ENCODE measurements around the gene SLC7A5. TPM values are rescaled to one million over a fixed set of nuclear protein-coding genes. Genes with fewer than 3 reads are reported as not detected.

The SLC7A5 gene
- total RNA-seq, 4 donors from 2014 or later = 3.1 to 10.4 (median 6.0) TPM

- TF ChIP-seq EP300 (IDR thresholded peaks at IDR 0.05) (no peak), POLR2A (IDR thresholded peaks at IDR 0.05) (no peak), POLR2AphosphoS5 (IDR thresholded peaks at IDR 0.05) (no peak), CTCF (IDR thresholded peaks at IDR 0.05) (no peak)
- 88% methylated on average over 6 of the region's 16 CpGs; no CpG with 5 or more reads in 1 of the 2 donors for WGBS, 2 donors (ENCODE audit: low coverage in 1 of 2)
- no peaks in the 10 kb centered on the region for H3K27me3 ChIP-seq
- H3K27ac ChIP-seq = no peak overlapping the region
- no peaks in the 10 kb centered on the region for H3K9me3 ChIP-seq
- peaks cover 0 to 12% (median 4%) of the 10 kb centered on the region in 3 donors for H3K4me1 ChIP-seq
- H3K4me3 ChIP-seq = no peak overlapping the region
- no peaks in the 10 kb centered on the region for H3K36me3 ChIP-seq
- no peak for ATAC-seq
Measured at GRCh38 chr16:87801679-87802259, 67.5 kb downstream of the SLC7A5 start.

- no peak for ATAC-seq
- no peaks in the 10 kb centered on the region for H3K36me3 ChIP-seq
- TF ChIP-seq POLR2A (IDR thresholded peaks at IDR 0.05) (no peak), CTCF (IDR thresholded peaks at IDR 0.05) (no peak), POLR2AphosphoS5 (IDR thresholded peaks at IDR 0.05) (no peak), EP300 (IDR thresholded peaks at IDR 0.05) (no peak)
- 79 to 82% methylated on average over 3 to 5 of the region's 6 CpGs for WGBS, 2 donors (ENCODE audit: low coverage in 1 of 2)
- no peaks in the 10 kb centered on the region for H3K4me1 ChIP-seq
- no peak overlapping the region for H3K4me3 ChIP-seq
- no peaks in the 10 kb centered on the region for H3K27me3 ChIP-seq
- H3K27ac ChIP-seq = no peak overlapping the region
- H3K9me3 ChIP-seq = no peaks in the 10 kb centered on the region
Measured at GRCh38 chr16:87800497-87800896, 68.8 kb downstream of the SLC7A5 start.

- Histone ChIP-seq H3K4me1 (peaks cover 0 to 15% (median 0%) of the 10 kb centered on the region in 3 donors), H3K36me3 (no peaks in the 10 kb centered on the region), H3K27ac (no peak overlapping the region), H3K27me3 (no peaks in the 10 kb centered on the region), H3K4me3 (no peak overlapping the region), H3K9me3 (no peaks in the 10 kb centered on the region)
- TF ChIP-seq EP300 (IDR thresholded peaks at IDR 0.05) (no peak), CTCF (IDR thresholded peaks at IDR 0.05) (no peak), POLR2A (IDR thresholded peaks at IDR 0.05) (no peak), POLR2AphosphoS5 (IDR thresholded peaks at IDR 0.05) (no peak)
- 80 to 100% methylated on average over 1 to 3 of the region's 12 CpGs for whole genome bisulfite sequencing, 2 donors (ENCODE audit: low coverage in 1 of 2)
- ATAC-seq = no peak
Measured at GRCh38 chr16:87795336-87795735, 74.0 kb downstream of the SLC7A5 start.

GRCh38 chr16:87794485-87795078 is 74.7 kb downstream of the SLC7A5 start:
- Histone ChIP-seq H3K27ac (no peak overlapping the region), H3K4me1 (peaks cover 0 to 22% (median 0%) of the 10 kb centered on the region in 3 donors)

More at GRCh38 chr16:87794485-87795078, 74.7 kb downstream of the SLC7A5 start:
- no peak for TF ChIP-seq CTCF (IDR thresholded peaks at IDR 0.05)
- TF ChIP-seq POLR2A (IDR thresholded peaks at IDR 0.05) = no peak
- TF ChIP-seq POLR2AphosphoS5 (IDR thresholded peaks at IDR 0.05) = no peak
- no peak for TF ChIP-seq EP300 (IDR thresholded peaks at IDR 0.05)
- Histone ChIP-seq H3K36me3 (no peaks in the 10 kb centered on the region), H3K9me3 (no peaks in the 10 kb centered on the region), H3K27me3 (no peaks in the 10 kb centered on the region), H3K4me3 (no peak overlapping the region)
- 86% methylated on average over 4 to 8 of the region's 14 CpGs for WGBS, 2 donors (ENCODE audit: low coverage in 1 of 2)
- no peak for ATAC-seq
